HG03571 (cell line): ENCODE data around the gene AOPEP.

Experiments
- ATAC-seq: cut with Tn5 transposase; IDR thresholded peaks from one replicate; pipeline ENCODE4 v1.9.1; 2021; ENCODE audit not compliant: unreplicated experiment

AOPEP gene

DNA sequence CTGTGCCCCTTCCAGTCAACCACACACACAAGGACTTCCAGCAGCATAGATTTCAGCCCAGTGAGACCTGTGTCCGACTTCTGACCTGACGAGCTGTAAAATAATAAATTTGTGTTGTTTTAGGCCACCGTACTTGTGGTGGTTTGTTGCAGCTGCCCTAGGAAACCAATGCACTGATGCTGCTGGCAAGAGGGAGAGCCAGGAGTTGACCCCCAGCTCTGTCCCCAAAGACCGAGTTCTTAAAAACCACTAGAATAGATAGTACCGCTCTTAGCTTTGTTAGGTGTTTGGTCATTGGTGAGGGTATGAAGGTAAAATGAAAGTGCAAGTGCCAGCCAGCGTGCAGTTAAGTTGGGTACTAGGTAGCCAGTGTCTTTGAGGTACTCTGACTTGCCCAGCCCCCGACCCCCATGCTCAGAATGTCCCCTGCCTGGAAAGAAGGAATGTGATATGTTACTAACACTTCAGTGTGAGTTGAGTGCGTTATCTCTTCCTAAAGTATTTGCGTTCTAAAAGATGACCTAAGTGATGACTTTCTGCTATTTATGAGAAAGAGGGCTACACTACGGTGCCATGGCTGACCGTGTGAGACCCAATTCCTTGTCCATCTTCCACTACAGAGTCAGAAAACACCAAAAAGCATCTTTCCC is 185.6 kb downstream of the AOPEP start:
- no peak for ATAC-seq

DNA sequence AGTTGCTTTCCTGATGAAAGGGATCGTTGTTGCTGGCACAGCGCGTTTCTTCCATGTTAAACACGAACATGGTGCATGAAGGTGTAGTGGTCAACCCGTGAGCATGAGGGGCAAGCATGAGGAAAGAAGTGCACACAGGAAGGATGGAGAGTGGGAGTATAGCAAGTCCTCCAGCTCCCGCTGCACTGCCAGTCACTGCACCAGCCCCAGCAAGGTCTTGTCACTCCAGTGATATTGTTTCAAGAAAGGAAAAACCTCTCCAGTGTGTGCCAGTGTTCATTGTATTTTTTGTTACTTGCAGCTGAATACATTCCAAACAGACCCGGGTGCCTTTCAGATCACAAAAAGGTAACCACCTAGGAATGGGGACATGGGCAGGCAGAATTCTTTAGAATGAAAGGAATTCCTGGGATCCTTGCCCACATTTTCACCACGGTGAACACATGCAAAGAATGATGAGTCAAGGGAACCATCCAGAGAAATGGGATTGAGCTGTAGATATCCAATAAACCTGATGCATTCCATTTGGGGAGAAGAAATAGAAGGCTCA is 186.3 kb downstream of the AOPEP start:
- ATAC-seq: no peak

DNA sequence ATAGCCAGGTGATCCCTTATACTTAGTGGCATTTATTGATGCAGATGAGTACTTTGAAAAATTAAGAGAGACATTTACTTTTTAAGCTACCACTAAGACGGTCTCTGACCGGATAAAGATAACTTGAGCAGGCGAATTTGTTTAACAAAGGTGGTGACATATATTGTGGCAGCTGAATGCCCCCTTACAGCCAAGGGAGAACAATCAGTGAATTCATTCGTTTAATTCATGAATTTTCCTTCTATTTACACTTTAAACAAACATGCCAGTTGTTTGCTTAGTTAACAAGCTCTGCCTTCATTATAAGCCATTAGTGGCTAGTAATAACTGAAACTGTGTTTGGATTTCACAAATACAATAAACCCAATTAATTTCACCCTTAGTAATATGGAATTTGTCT is 187.1 kb downstream of the AOPEP start:
- ATAC-seq: no peak

DNA sequence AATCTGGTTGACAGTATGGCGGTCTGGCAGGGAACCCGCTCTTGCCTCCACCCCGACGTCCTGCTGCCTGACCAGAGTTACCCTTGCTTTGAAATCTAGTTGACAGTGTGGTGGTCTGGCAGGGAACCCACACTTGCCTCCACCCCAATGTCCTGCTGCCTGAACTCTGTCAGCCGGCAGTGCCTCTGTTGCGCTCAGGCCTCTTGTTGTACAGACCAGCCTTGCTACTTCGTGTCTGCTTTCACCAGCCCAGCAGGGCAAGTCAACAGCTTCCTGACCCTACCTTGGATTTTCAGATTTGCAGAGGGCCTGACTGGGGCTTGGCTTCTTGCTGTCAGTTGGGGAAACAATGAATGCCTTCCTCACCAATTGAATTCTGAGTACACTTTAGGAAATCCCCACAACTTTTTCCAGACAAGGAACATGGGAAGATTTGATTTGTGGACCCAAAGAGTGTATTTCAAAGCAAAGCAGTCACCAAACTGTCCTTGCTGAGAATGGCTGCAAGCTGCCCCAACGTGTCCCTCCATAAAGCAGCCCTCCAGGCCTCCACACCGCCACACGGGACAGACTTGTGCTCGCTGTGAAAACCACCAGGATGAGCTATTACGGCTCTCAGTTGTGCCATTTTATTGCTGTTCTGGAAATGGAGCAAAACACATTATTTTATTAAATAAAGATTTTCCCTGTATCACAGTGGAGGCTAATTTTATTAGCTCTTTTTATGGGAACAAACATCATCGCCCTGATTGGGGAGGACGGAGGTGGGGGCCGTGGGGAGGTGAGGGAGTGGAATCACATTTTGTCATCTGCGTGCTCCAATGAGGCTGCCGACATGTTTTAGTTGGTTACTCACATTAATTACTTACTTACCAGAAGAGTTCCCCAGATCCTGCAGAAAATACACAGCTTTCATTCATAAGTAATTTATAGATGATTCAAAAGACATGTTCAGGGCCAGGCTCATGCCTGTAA is 189.3 kb downstream of the AOPEP start:
- ATAC-seq: no peak

DNA sequence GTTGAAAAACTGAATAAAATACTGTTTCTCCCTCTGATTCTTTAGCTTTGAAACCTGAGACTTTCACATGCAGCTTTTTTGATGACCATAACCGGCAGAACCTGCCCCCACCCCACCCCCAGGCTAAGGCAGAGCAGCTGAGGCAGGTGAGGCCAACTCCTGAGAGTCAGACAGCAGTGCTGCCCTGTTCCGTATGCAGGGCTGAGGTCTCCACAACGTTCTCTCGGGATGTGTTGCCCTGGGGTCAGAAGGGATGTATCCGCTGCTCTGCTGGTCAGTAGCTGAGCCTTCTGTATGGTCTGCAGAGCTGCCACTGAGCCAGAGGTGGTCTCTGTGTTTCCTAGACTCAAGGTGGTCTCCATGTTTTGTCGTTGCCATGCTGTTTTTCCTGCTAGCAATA is 190.5 kb downstream of the AOPEP start:
- no peak for ATAC-seq

DNA sequence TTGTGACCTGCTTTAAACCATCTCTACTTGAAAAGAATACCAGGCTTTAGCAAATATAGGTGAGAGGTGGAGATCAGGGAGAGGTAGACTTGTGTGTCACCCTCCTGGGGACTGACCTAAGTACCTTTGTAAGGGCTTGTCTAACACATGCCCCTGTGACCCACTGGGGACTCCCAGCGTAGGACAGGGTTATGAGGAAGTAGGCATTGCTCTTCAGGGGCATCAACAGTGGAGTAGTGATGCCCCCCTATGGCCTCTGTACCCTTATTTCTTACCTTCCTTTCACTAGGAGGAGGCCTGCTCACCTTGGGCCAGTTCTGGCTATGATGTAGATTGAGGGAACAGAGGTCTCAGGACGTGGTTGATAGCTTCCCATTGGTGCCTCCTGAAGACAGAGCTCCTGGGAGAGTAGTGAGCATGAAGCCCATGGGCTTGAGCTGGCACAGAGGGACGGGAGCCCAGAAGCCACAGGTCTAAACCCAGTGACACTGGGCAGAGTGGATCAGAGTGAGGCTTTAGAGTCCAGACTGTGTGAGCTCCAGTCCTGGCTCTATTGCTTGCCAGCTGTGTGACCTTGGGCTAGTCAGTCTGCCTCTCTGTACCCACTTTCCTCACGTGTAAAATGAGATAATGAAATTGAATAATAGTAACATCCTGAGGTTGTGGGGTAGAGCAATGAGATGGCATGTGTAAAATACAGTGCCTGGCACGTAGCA is 191.7 kb downstream of the AOPEP start:
- no peak for ATAC-seq

DNA sequence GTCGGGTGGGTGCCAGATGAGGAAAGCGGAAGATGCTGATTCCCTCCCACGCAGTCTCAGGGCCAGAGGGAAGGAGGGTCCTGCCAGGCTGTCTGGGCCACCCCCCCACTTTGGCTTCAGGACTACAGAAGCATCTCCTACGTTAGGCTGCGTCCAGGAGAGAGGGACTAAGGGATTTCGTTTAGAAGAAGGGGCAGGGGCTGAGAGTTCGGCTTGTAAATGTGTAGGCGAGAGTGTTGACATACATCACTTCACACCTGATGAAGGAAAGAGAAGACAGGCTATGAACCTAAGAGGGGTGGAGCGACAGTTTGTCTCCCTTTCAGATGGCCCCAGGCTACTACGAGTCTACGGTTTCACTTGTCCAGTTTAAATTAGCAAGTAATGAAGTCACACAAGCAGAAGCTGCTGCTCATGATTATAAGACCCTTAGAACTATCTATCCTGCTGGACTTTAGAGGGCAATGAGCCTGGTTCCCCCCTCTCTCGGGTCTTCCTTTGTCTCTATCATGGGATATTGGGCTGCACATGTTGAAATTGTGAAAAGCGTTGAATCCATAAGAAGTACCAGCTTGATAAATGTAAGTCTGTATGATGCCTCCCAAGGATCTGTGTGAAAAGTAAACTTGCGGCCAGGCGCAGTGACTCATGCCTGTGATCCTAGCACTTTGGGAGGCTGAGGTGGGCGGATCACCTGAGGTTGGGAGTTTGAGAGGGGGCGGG is 193.0 kb downstream of the AOPEP start:
- ATAC-seq: no peak

DNA sequence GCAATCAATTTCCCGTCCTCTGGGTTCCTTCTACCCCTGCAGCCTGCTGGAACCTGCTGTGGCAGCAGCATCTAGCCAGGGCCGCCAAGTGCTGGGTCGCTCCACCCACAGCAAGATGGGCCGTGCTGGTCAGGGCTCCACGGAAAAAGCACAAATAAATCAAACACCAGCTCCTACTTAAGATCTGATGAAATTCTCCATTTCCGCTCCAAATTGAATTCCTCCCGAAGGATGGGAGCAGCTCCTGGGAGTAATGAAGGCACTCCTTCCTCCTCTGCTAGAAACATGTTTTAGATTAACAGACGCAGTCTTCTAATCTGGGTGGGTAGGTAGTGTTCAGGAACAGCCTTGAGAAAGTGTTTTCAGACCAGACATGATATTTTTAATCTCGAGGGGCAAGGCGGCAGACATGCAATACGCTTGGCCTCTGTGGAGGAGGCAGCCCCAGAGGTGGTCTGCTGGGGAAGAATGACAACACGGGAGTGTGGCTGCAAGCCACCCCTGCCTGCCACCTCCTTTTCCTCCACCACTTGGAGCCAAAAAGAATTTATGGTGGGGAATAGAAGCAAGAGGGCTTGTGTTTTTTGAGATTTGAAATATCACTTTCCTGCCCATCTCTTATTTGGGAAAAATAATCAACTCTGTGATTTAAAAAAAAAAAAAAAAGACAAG is 194.1 kb downstream of the AOPEP start:
- no peak for ATAC-seq

DNA sequence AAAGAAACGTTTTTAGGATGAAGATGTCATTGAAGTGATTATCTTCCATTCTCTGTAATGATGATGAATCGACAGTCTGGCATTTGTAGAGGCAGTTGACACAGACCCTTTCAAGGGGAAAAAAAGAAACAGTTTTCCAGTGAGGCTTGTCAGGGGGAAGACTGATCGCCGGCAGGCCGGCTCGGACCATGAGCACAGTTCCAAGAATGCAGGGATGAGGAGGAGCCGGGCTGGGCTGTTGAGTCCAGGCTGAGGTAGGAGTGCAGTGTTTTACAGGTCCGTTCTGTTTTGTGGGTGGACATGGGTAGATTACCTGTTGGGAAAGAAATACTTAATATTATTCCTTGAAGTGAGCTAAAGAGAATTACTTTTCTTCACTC is 194.6 kb downstream of the AOPEP start:
- ATAC-seq: no peak

DNA sequence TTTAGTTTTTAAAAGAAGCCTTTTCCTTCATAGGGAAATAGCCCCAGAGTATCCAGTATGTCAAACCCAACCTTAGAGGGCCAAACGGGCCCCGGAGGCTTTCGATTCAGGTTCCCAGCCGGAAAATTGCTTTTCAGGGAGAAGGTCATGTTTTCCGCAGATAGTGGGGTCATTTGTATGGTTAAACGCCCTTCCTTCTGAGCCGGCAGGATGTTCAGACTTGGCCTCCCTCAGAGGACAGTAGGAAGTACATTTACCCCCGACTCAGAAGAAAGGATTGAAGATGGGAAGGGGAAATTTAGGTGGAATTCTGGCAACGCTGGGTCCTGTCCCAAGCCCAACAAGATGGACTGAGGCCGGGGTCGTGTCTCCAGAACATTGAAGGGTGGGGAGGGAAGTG is 195.2 kb downstream of the AOPEP start:
- ATAC-seq: no peak

DNA sequence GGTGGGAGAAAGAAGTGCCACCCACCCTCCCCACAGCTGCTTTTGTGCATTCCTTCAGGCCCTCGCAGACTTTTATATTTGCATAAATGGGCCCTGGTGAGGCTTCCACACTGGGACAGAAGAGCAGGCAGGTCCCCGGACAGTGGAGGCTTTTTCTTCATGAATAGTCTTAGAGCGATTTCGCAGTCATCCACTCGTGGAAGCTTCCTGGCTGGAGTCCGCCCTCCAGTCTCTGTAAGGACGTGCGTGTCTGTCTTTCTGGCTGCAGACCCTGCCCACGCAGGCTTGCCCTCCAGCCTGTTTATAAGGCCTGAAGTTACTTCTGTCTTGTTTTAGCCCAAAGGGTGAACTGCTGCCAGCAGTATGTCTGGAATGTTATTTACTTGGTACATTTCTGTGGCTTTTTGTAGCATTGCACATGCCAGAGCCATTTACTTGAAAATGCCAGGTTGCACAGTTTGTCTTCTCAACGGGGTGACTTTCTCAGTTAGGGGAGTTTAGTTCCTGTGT is 195.7 kb downstream of the AOPEP start:
- no peak for ATAC-seq

DNA sequence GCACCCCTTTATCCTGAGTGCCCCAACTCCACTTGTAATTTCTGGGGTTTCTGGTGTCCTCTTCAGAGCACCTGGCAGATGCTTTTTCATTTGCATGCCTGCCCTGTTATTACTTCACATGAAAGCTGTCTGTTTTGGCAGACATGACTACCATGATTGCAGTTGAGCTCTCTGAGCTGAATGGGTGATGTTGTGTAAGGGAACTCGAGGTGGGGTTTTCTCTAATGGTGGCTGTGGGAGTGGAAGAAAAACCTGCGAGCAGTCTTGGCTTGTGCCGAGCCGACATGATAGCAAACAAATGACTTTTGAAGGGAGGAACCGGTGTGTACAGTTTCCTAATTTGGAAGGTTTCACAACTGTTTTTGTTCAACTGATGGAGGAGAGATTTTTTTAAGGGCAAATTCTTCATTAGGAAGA is 196.2 kb downstream of the AOPEP start:
- ATAC-seq: no peak

DNA sequence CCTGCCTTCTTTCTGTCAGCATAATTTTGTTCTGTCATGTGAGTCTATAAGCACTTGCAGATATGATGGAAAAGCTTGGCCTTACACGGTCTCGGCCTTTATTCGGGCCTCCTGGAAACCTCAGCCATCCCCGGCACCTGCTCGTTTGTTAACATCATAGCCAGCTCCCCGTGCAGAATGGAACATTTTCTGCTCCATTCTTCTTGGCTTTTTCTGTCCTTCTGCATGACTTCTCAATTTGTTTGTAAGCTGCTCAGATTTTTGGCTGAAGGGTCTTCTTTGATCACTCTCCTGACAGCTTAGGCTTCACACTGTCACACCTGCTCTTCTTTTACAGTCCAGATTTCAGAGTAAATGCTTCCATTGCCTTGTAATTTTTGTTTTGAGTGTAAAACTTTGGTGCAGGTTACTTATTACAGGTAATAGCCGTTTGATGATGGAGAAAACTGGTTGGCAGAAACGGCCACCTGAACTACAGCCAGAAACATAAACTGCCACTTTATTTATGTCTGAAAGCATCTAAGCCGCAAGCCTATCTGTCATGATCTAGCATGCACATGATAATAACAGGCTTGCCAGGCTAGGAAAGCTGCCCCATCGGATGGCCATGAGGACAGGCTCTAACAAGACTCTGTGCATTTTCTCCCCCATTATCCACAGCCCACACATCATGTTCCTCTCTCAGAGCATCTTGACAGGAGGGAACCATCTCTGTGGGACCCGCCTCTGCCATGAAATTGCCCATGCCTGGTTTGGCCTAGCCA is 197.0 kb downstream of the AOPEP start:
- ATAC-seq: no peak

DNA sequence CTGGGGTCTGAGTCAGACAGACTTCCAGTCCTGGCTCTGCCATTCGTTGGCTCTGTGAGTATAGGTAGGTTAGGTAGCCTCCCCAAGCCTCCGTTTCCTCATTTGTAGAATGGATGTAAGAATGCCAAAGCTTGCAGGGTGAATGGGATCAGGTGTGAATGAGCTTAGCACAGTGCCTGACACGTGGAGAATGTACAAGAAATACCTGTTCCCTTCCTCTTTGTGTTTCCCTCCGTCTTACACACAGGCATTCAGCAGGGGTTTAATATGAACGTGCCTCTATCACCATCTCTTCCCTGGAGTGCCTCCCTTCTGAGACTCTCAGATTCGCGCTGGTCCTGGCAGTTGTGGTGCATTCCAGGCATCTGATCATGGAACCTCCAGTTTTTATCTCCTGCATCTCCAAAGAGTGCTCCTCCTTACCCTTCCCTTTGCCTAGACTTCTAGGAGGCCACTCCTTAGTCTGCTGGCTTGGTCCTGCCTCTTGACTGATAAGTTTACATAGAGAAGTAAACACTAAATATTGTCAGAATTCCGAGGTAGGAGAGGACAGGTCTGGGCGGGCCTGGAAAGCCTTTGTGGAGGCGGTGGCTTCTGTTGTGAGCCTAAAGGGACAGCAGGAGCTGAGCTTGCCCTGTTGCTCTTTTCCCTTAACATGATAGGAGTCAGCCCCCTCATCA is 199.4 kb downstream of the AOPEP start:
- ATAC-seq: no peak

DNA sequence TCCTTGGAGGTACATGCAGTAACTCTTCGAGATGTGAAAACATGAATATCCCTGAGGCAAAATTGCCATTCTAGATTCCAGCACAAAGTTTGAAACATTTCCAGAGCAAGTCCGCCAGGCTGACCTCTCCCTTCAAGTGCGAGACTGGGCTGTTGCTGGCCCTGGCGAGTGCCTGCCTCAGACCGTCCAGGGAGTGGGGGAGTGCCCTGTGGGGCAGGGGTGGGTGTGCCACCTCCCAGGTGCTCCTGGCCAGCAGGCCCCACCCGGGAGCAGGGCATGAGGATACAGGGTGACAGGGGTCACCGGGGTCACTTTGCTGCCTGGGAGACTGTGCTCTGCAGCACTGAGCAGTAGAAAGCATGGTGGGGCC is 199.9 kb downstream of the AOPEP start:
- no peak for ATAC-seq

DNA sequence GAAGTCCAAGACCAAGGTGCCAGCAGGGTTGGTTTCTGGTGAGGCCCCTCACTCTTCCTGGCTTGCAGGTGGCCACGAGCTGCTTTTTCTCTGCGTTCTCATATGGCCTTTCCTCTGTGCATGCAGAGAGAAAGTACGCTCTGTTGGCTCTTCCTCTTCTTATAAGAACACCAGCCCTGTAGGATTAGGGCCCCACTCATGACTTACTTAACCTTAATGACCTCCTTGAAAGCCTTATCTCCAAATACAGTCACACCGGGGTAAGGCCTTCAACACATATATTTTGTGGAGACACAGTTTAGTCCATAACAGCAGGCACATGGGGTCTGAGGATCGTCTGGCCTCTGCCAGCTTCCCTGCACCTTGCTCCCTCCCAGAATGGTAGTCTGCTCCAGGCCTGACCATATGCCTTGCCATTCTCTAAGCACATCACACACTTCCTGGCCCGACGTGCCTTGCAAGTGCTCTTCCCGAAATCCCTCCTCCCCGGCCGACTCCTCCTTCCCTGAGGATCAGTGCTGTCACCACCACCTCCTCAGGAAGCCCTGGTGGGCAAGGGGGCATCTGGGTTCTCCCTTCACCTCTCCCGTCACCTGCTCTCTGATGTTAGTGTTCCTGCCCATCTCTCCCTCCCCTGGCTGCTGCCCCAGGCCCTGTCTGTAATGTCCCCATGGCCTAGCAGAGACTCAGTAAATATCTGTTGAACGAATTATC is 200.7 kb downstream of the AOPEP start:
- no peak for ATAC-seq

DNA sequence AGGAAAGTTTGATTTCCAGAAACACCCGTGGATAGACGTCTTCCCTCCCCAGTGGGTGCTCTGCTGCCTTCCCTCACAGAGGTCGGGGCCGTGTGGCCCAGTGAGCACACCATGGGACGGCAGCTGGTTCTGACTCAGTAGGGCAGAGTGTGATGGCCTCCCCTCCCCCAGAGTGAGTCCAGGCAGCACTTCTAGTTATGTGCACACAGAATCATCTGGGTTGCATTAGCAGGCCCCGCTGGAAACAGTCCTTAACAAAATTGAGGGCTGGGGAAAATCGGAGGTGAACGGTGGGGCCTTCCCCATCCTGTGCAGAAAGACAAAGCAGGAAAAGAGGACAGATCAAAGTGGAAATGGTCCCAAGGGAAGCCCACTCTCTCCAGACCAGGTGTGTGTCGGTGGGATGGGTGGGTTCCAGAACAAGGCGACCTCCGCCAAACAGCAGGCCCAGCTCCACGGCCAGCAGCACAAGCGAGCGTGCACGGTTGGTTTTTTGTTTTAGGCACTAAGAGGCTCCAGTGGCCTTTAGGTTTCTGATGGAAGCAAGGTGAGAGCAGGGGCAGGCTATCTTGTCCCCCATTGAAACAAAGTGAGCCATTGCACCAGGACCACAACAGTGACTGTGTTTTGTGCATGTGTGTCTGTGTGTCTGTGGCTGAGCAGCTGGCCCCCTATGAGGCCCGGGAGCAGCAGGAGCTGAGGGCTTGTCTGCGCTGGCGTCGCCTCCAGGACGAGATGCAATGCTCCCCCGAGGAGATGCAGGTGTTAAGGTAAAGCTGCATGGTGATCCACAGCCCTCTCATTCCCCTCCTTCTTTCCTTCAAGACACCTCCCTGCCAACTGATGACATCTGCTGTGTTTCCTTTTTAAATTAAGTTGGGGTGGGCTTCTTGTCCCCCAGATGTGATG is 201.5 kb downstream of the AOPEP start:
- no peak for ATAC-seq
